ENCODE results near the gene ESPL1. TPM values are rescaled to one million over a fixed set of nuclear protein-coding genes. Genes with fewer than 3 reads are reported as not detected.

The ESPL1 gene
- total and polyA plus RNA-seq, 4 donors = 2.8 to 19.3 (median 3.7) TPM

GRCh38 chr12:53241623-53242412, 26.3 kb upstream of the ESPL1 start:
- H3K4me1 ChIP-seq (ENCODE audit: control insufficient read depth in 4 of 4, insufficient read depth in 4 of 4, low read length in 3 of 4) = no peaks in the 10 kb centered on the region
- no peak overlapping the region for H3K27ac ChIP-seq (ENCODE audit: low read depth in 1 of 2, low read length in 2 of 2)
- no peak overlapping the region for H3K9ac ChIP-seq (ENCODE audit: low read depth in 1 of 2, low read length in 2 of 2)
- TF ChIP-seq ATF3 (IDR thresholded peaks at IDR 0.05) = no peak
- TF ChIP-seq YY1 (IDR thresholded peaks at IDR 0.05) = no peak
- no peak for TF ChIP-seq FOXA2 (IDR thresholded peaks at IDR 0.05)
- no peak for TF ChIP-seq SP1 (IDR thresholded peaks at IDR 0.05)
- no peak for TF ChIP-seq HNF4G (IDR thresholded peaks at IDR 0.05)
- no peak for TF ChIP-seq RAD21 (IDR thresholded peaks at IDR 0.05)
- no peak for TF ChIP-seq NR2F2 (IDR thresholded peaks at IDR 0.05)
- no peak for TF ChIP-seq CTCF (IDR thresholded peaks at IDR 0.05; ENCODE audit: low read depth, low read length, missing input control)
- no peak for TF ChIP-seq REST (IDR thresholded peaks at IDR 0.05)
- TF ChIP-seq GABPA (IDR thresholded peaks at IDR 0.05 in 1 of 2, conservative IDR thresholded peaks at IDR 0.05 in 1 of 2) = no peak
- DNase-seq (ENCODE audit: low spot score) = peak; percentile 32
- no peaks in the 10 kb centered on the region for H3K9me3 ChIP-seq (ENCODE audit: control insufficient read depth in 4 of 4, low read length in 3 of 4)
- H3K4me3 ChIP-seq (ENCODE audit: low read depth in 1 of 3, low read length in 3 of 3) = no peak overlapping the region
- H3K36me3 ChIP-seq (ENCODE audit: control insufficient read depth in 4 of 4, insufficient read depth in 3 of 4, low read depth in 1 of 4, low read length in 3 of 4) = no peaks in the 10 kb centered on the region
- 73% methylated on average over 11 of the region's 11 CpGs for WGBS
- H3K27me3 ChIP-seq (ENCODE audit: control insufficient read depth in 4 of 4, insufficient read depth in 4 of 4, low read length in 3 of 4) = peaks cover 0 to 5% (median 0%) of the 10 kb centered on the region in 4 donors

GRCh38 chr12:53244337-53244736, 23.8 kb upstream of the ESPL1 start:
- peak; percentile 26 for DNase-seq (ENCODE audit: low spot score)
- TF ChIP-seq RXRA (IDR thresholded peaks at IDR 0.05) = no peak
- TF ChIP-seq CTCF (IDR thresholded peaks at IDR 0.05; ENCODE audit: low read depth, low read length, missing input control) = no peak
- TF ChIP-seq SP1 (IDR thresholded peaks at IDR 0.05) = no peak
- no peak for TF ChIP-seq HNF4A (conservative IDR thresholded peaks at IDR 0.05)
- no peak for TF ChIP-seq GABPA (IDR thresholded peaks at IDR 0.05 in 1 of 2, conservative IDR thresholded peaks at IDR 0.05 in 1 of 2)
- H3K9me3 ChIP-seq (ENCODE audit: control insufficient read depth in 4 of 4, low read length in 3 of 4) = no peaks in the 10 kb centered on the region
- H3K9ac ChIP-seq (ENCODE audit: low read depth in 1 of 2, low read length in 2 of 2) = no peak overlapping the region
- peaks cover 0 to 5% (median 0%) of the 10 kb centered on the region in 4 donors for H3K27me3 ChIP-seq (ENCODE audit: control insufficient read depth in 4 of 4, insufficient read depth in 4 of 4, low read length in 3 of 4)
- H3K27ac ChIP-seq (ENCODE audit: low read depth in 1 of 2, low read length in 2 of 2) = no peak overlapping the region
- H3K4me3 ChIP-seq (ENCODE audit: low read depth in 1 of 3, low read length in 3 of 3) = no peak overlapping the region
- WGBS = 61% methylated on average over 1 of the region's 1 CpG
- H3K4me1 ChIP-seq (ENCODE audit: control insufficient read depth in 4 of 4, insufficient read depth in 4 of 4, low read length in 3 of 4) = no peaks in the 10 kb centered on the region
- no peaks in the 10 kb centered on the region for H3K36me3 ChIP-seq (ENCODE audit: control insufficient read depth in 4 of 4, insufficient read depth in 3 of 4, low read depth in 1 of 4, low read length in 3 of 4)
